ENCODE results near the gene LCTL. TPM values are rescaled to one million over a fixed set of nuclear protein-coding genes. Genes with fewer than 3 reads are reported as not detected.
"Not testable (repeated sequence)": the region's sequence is repeated elsewhere in the genome, so short reads cannot be mapped to it uniquely, and the experiment has no call there.

LCTL gene
- polyA plus RNA-seq, 1 donor, result 0.42 TPM

- DNase-seq, result not testable (repeated sequence)
Observed at GRCh38 chr15:66500346-66500745, 65.5 kb downstream of the LCTL start.

- DNase-seq, result no peak
Observed at GRCh38 chr15:66498501-66499386, 67.1 kb downstream of the LCTL start.

Other genes with a start within 250 kb of the LCTL start
- gene TIPIN, start 209.3 kb downstream of the LCTL start, polyA plus RNA-seq (ENCODE audit: insufficient read length), result 21.0 TPM
- 52.0 TPM for gene MAP2K1, start 179.1 kb downstream of the LCTL start, polyA plus RNA-seq (ENCODE audit: insufficient read length)
- gene SNAPC5, start 68.2 kb downstream of the LCTL start, polyA plus RNA-seq (ENCODE audit: insufficient read length), result 39.4 TPM
- 3,332 TPM for gene RPL4, start 61.1 kb downstream of the LCTL start, polyA plus RNA-seq (ENCODE audit: insufficient read length)
- gene ZWILCH, start 60.7 kb downstream of the LCTL start, polyA plus RNA-seq (ENCODE audit: insufficient read length), result 34.2 TPM
- 25.4 TPM for gene SMAD6, start 136.2 kb upstream of the LCTL start, polyA plus RNA-seq (ENCODE audit: insufficient read length)